IPS DF 6.9 (cell line): ENCODE measurements around the gene CHN1.

Experiments
- DNase-seq: peaks from one replicate; pipeline ENCODE4 v3.0.0-alpha.2; 2013; ENCODE audit warnings: low read depth, low spot score
- H3K27ac ChIP-seq: one replicate; pipeline ENCODE4 v1.5.1; 2013; ENCODE audit warnings: low read length, control low read depth
- H3K27me3 ChIP-seq: 2 replicates; pipeline ENCODE4 v1.6.1; 2013; ENCODE audit warnings: mild to moderate bottlenecking, low read length; ENCODE audit not compliant: control insufficient read depth, insufficient read depth
- H3K36me3 ChIP-seq: 2 replicates; pipeline ENCODE4 v1.6.1; 2013; ENCODE audit warnings: low read length; ENCODE audit not compliant: control insufficient read depth, insufficient read depth
- H3K4me1 ChIP-seq: 2 replicates; pipeline ENCODE4 v1.6.1; 2013; ENCODE audit warnings: low read length; ENCODE audit not compliant: control insufficient read depth, insufficient read depth
- H3K4me3 ChIP-seq: 2 replicates; pipeline ENCODE4 v1.5.1; 2013; ENCODE audit warnings: mild to moderate bottlenecking, low read length
- H3K9me3 ChIP-seq: 2 replicates; pipeline ENCODE4 v1.6.1; 2013; ENCODE audit warnings: low read length, inconsistent platforms; ENCODE audit not compliant: control insufficient read depth, insufficient read depth
- WGBS: extraction: QIAGEN DNeasy Blood & Tissue Kit; methylation state at CpG from one replicate; pipeline ENCODE4 v1.1.7; 2013; ENCODE audit warnings: mixed read lengths, missing lambda C conversion rate; ENCODE audit not compliant: insufficient read length, insufficient coverage; 5-methylcytosine and 5-hydroxymethylcytosine counted together

CHN1 gene

DNA sequence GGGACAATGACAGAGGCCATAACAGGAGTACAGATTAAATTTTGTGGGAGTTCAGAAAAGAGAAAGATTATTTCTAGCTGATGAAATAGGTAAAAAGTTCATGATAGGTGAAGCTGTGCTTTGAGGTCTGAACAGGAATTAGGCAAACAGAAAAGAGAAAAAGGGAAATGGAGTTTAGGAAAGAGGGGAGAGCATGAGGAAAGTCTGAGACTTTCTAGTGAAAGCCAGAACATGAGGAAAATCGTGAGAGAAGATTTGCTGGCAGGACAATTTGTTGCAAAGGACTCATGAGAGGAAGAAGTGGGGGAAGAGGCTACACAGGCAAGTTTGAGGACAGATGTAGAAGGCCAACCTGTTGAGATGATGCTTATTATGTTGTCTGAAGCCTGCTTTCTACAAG, 6.3 kb upstream of the CHN1 start:
- H3K4me1 ChIP-seq, result no peaks in the 10 kb centered on the region

DNA sequence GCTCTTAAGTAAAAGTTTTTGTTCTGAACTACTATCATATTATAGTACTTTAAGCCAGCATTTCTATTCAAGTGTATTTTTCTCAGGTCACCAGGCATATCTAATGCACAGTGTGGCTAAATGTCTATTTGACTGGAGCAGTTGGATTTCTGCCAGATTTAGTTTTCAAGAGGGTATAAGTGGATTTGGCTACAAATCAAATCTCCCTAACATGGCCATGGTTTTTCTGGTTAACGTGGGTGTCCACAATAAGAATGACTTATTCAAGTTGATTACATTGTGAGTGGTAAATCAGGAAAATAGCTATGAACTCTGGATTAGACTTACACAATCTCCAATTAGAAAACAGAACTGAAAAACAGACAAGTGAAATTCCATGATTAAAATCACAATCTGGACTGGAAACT, 5.7 kb upstream of the CHN1 start:
- Histone ChIP-seq H3K36me3 (no peaks in the 10 kb centered on the region), H3K4me1 (no peaks in the 10 kb centered on the region), H3K27me3 (no peaks in the 10 kb centered on the region), H3K4me3 (no peak overlapping the region), H3K27ac (no peak overlapping the region), H3K9me3 (no peaks in the 10 kb centered on the region)
- DNase-seq, result no peak
- WGBS, result no CpG with 5 or more reads among the region's 1 CpG

More for the DNA sequence above, 6.3 kb upstream of the CHN1 start:
- no peaks in the 10 kb centered on the region for H3K36me3 ChIP-seq
- no peak overlapping the region for H3K27ac ChIP-seq
- no peak overlapping the region for H3K4me3 ChIP-seq
- DNase-seq, result no peak
- no CpG with 5 or more reads among the region's 1 CpG for WGBS
- H3K9me3 ChIP-seq, result no peaks in the 10 kb centered on the region
- no peaks in the 10 kb centered on the region for H3K27me3 ChIP-seq

DNA sequence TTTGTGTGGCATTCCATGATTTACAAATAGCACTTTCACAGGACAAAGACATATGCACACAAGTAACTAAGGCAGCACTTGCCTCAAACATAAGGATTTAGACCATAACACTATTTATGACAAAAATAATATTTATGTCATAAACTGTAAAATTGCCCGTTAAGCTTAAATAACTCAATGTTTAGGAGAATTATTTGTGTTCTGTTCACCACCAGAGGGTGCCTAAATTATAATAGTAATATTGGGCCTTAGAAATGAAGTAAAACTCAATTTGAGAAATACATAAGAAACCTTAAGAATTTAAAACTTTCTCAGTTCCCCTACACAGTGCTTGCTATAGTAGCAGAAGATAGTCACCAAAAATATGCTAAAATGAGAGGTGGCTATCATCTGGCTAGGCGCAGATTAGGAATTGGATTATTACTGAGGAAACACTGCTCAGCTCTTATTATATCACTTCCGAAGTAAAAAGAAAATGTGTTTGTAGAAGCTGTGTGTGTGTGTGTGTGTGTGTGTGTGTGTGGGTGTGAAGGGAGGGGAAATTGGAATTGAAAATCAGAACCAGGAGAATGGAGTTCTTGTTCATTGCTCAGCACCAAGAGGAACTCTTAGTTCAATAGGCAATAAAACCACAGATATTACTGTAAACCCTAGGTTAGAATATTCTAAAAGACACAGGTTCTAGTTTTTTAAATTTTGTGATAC, 4.9 kb upstream of the CHN1 start:
- Histone ChIP-seq H3K9me3 (no peaks in the 10 kb centered on the region), H3K36me3 (no peaks in the 10 kb centered on the region), H3K27me3 (no peaks in the 10 kb centered on the region), H3K27ac (no peak overlapping the region), H3K4me3 (no peak overlapping the region), H3K4me1 (no peaks in the 10 kb centered on the region)
- DNase-seq, result no peak
- no CpG with 5 or more reads among the region's 3 CpGs for WGBS

DNA sequence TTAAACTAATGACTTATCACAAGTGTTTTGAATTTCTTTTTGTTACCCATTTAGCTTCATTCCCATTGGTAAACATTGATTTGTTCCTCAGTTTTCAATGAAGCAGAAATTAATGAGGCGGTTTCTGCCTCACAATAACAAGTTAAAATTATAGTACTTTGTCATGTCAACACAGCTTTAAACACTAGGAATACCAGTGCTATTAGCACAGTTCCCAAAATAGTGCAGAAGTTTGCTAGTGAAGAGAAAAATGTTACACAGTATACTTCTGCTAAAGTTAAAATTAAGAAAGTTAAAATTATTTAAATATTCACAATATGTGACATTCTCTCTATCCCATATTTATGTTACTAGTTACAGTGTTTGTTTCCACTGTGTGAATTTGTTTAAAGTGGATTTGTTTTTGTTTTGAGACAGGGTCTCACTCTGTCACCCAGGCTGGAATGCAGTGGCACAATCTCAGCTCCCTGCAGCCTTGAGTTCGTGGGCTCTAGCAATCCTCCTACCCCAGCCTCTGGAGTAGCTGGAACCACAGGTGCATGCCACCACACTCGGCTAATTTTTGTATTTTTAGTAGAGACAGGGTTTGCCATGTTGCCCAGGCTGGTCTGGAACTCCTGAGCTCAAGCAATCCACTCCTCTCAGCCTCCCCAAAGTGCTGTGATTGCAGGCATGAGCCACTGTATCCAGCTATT, 3.8 kb upstream of the CHN1 start:
- no peak overlapping the region for H3K4me3 ChIP-seq
- H3K27ac ChIP-seq, result no peak overlapping the region
- H3K36me3 ChIP-seq, result no peaks in the 10 kb centered on the region
- WGBS, result no CpG with 5 or more reads among the region's 3 CpGs
- no peaks in the 10 kb centered on the region for H3K9me3 ChIP-seq
- DNase-seq, result no peak
- H3K4me1 ChIP-seq, result no peaks in the 10 kb centered on the region
- H3K27me3 ChIP-seq, result no peaks in the 10 kb centered on the region

DNA sequence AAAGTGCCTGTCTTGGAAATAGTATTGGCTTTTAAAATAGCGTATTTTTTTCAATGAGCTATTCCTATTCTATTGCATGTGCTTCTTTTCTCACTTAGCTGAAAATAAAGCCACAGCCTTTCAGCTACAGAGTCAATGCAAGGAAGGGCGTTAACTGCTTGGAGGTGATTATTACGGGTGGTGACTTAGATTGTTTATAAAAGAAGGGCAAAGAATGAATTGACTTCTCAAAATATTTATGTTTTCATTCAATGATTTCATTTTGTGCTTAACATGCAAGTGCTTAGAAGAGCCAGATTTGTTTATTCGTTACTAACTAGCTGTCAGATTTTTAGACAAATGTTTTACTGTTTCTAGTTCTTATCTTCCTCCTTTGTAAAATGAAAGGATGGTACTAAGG, 2.8 kb upstream of the CHN1 start:
- no peak overlapping the region for H3K27ac ChIP-seq
- H3K36me3 ChIP-seq, result no peaks in the 10 kb centered on the region
- no peaks in the 10 kb centered on the region for H3K27me3 ChIP-seq
- no CpG with 5 or more reads among the region's 4 CpGs for WGBS
- no peak overlapping the region for H3K4me3 ChIP-seq
- no peaks in the 10 kb centered on the region for H3K9me3 ChIP-seq
- no peak for DNase-seq
- no peaks in the 10 kb centered on the region for H3K4me1 ChIP-seq

DNA sequence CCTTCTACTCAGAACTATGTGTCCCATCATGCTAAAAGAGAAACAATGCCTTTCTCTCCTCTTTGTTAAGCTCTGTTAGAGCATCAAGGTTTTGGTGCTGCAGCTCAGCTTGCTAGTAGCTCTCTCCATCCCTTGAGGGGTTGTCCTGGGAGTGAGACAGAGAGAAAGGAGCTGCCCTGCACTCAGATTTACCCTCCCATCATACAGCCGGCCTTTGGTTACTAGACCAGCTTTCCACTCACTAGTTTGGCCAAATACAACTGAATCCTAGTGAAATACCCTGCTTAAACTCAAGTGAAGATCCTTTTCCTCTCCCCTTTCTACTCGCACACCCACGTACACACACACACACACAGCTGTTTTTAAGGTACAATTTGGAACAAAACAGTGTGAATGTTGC, 2.3 kb upstream of the CHN1 start:
- H3K9me3 ChIP-seq, result no peaks in the 10 kb centered on the region
- H3K4me1 ChIP-seq, result no peaks in the 10 kb centered on the region
- no peaks in the 10 kb centered on the region for H3K27me3 ChIP-seq
- H3K27ac ChIP-seq, result no peak overlapping the region
- H3K4me3 ChIP-seq, result no peak overlapping the region
- no peak for DNase-seq
- no peaks in the 10 kb centered on the region for H3K36me3 ChIP-seq
- WGBS, result no CpG with 5 or more reads among the region's 3 CpGs

DNA sequence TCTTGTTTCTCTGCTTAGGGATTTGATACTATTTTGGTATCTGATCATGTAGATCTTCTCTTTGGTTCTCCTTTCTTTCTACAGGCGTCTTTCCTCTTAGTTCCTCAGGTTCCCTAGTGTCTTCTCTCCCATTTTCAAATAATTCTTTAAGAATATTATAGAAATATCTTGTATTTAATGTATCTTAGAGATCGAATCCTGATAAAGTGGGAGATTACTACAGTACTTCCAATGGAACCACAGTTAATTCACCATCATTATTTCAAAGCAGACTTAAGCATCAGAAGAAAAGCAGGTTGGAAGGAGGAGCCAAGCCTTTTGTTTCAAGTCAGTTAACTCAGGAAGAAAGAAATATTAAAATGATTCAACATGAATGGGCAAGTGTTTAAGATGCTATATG, 1.1 kb upstream of the CHN1 start:
- no CpG with 5 or more reads among the region's 2 CpGs for whole genome bisulfite sequencing
- no peak overlapping the region for H3K4me3 ChIP-seq
- no peak overlapping the region for H3K27ac ChIP-seq
- no peaks in the 10 kb centered on the region; the same call in 1 of the 2 replicates for H3K4me1 ChIP-seq
- no peaks in the 10 kb centered on the region for H3K36me3 ChIP-seq
- H3K9me3 ChIP-seq, result no peaks in the 10 kb centered on the region
- no peak for DNase-seq
- H3K27me3 ChIP-seq, result no peaks in the 10 kb centered on the region

DNA sequence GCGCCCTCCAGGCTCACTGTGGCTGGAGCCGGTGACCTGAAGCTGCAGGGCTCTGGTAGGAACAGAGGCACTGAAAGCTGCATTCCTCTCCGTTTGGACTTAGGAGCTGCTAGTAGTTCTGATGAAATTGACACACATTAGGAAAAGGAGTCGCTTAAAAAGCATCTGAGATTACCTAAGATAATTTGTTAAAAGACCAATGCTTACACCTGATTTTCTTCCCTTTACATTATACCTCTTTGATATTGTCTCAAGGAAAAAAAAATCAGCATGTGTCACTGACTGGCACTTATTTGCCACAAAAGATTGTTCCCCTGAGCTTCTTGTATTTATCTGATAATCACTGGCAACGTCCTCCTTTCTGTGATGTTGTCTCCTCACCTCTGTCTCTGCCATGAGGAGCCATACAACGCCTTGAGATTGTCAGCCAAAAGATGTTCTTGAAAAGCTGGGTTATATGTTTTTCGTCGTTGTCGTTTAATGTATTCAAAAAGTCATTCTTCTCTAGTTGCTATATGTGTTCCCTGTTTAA, 618 bp upstream of the CHN1 start:
- H3K4me3 ChIP-seq, result peak overlapping the region; percentile 78; the same call in 1 of the 2 replicates
- no peaks in the 10 kb centered on the region; the same call in 1 of the 2 replicates for H3K4me1 ChIP-seq
- no peaks in the 10 kb centered on the region for H3K9me3 ChIP-seq
- DNase-seq, result no peak
- no peaks in the 10 kb centered on the region for H3K36me3 ChIP-seq
- H3K27me3 ChIP-seq, result no peaks in the 10 kb centered on the region
- H3K27ac ChIP-seq, result no peak overlapping the region
- WGBS, result no CpG with 5 or more reads among the region's 9 CpGs

DNA sequence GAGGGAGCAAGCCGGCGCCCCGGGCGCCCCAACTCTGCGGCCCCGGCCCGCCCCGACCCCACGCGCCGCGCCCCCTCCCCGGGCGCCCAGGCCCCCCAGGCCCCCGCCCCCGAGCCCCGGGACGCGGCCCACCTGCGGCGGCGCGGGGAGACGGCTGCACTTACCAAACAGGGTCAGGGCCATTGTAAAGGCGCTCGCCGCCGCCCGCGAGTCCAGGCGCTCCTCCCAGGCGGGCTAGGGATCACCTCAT, 526 bp downstream of the CHN1 start:
- no peak overlapping the region for H3K27ac ChIP-seq
- WGBS, result no CpG with 5 or more reads among the region's 32 CpGs
- DNase-seq, result no peak

DNA sequence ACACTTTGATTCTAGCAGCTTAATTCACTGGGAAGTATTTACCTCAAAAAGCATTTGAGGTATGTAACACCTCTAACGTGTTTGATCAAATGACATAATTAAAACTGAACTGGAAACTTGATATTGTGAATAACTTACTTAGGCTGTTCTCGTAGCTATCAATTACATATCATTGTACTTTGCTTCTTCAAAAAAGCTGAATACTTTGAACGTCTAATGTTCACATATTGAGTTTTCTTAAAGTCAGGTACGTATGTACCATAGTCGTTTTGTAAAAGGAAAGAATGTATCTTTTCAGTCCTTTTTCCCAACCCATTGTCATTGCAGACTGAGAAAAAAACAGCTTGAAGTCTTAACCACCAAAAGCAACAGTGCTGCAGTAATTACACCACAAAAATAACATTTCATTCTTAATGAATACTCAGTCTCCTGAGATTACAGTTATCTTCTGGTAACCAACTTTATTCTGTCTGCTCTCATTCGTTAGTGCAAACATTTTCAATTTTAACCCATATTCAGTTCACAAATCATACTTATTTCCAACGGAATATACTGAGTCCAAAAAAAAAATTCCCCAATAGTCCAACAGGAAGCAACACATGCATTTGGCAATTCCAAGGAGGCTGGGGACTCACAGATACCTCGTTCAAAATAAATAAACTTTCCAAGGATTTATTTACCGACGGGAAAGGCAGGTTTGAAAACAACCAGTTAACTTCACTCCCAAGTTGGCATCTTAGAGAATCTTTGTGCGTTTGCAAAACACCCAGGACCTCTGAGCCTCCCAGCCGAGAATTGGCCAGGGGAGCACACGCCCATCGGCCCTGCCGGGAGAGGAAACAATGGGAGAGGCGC, 1.1 kb downstream of the CHN1 start:
- Histone ChIP-seq H3K4me3 (peak overlapping the region; percentile 78; the same call in 1 of the 2 replicates), H3K4me1 (no peaks in the 10 kb centered on the region; the same call in 1 of the 2 replicates), H3K27me3 (no peaks in the 10 kb centered on the region), H3K27ac (no peak overlapping the region), H3K9me3 (no peaks in the 10 kb centered on the region), H3K36me3 (no peaks in the 10 kb centered on the region)
- no peak for DNase-seq
- WGBS, result no CpG with 5 or more reads among the region's 16 CpGs

More for the DNA sequence above, 526 bp downstream of the CHN1 start:
- Histone ChIP-seq H3K4me3 (peak overlapping the region; percentile 78; the same call in 1 of the 2 replicates), H3K4me1 (no peaks in the 10 kb centered on the region; the same call in 1 of the 2 replicates), H3K27me3 (no peaks in the 10 kb centered on the region), H3K36me3 (no peaks in the 10 kb centered on the region), H3K9me3 (no peaks in the 10 kb centered on the region)
